CD4-positive, CD25-positive, alpha-beta regulatory T cell (primary cell): Measurements from ENCODE around the gene POLE. TPM values are rescaled to one million over a fixed set of nuclear protein-coding genes. Genes with fewer than 3 reads are reported as not detected.

Source experiments
- ATAC-seq, 2 donors: fragments of 150-1000 bp; cut with Tn5 transposase; one replicate each; pipeline ENCODE4 v1.10.0; 2021; ENCODE audit warnings: low read depth in 2 of 2, moderate number of reproducible peaks in 2 of 2, moderate library complexity in 1 of 2
- DNase-seq, 3 donors: peaks; one replicate each; pipeline versions ENCODE4 v3.0.0 to v3.0.0-alpha.2; 2012 to 2022; ENCODE audit warnings: mixed read lengths in 1 of 3
- H3K27ac ChIP-seq: one replicate; pipeline ENCODE4 v1.7.0; 2013; ENCODE audit warnings: mild to moderate bottlenecking, low read length; ENCODE audit not compliant: insufficient read depth, poor library complexity, severe bottlenecking
- H3K27me3 ChIP-seq: one replicate; pipeline ENCODE4 v1.7.0; 2013; ENCODE audit warnings: low read length; ENCODE audit not compliant: control insufficient read depth, insufficient read depth
- H3K36me3 ChIP-seq: one replicate; pipeline ENCODE4 v1.7.0; 2013; ENCODE audit warnings: mild to moderate bottlenecking, low read length, moderate library complexity; ENCODE audit not compliant: control insufficient read depth, insufficient read depth
- H3K4me1 ChIP-seq: 2 replicates; pipeline ENCODE4 v1.7.0; 2013; ENCODE audit warnings: mild to moderate bottlenecking, low read length; ENCODE audit not compliant: insufficient read depth, control insufficient read depth, poor library complexity, severe bottlenecking
- H3K4me3 ChIP-seq: one replicate; pipeline ENCODE4 v1.7.0; 2013; ENCODE audit warnings: low read depth, mild to moderate bottlenecking, low read length, moderate library complexity
- H3K9me3 ChIP-seq, 2 experiments: 1 replicate in 1 of 2; 2 replicates in 1 of 2; pipeline ENCODE4 v1.7.0; 2013; ENCODE audit warnings: low read length in 2 of 2, mild to moderate bottlenecking in 1 of 2, moderate library complexity in 1 of 2; ENCODE audit not compliant: control insufficient read depth in 2 of 2
- H3K27ac Mint-ChIP-seq, 3 donors: one replicate each; pipeline ENCODE4 v1.8.0; 2020 to 2022; ENCODE audit warnings: mild to moderate bottlenecking in 3 of 3, mixed read lengths in 3 of 3, moderate library complexity in 2 of 3
- H3K27me3 Mint-ChIP-seq: one replicate; pipeline ENCODE4 v1.8.0; 2022; ENCODE audit warnings: mild to moderate bottlenecking, mixed read lengths
- H3K36me3 Mint-ChIP-seq: one replicate; pipeline ENCODE4 v1.8.0; 2020; ENCODE audit warnings: mixed read lengths
- H3K4me1 Mint-ChIP-seq, 4 donors: one replicate each; pipeline ENCODE4 v1.8.0; 2020 to 2022; ENCODE audit warnings: mixed read lengths in 4 of 4, mild to moderate bottlenecking in 1 of 4
- H3K4me3 Mint-ChIP-seq, 4 donors: one replicate each; pipeline ENCODE4 v1.8.0; 2020 to 2022; ENCODE audit warnings: mild to moderate bottlenecking in 4 of 4, mixed read lengths in 4 of 4, moderate library complexity in 3 of 4
- H3K9me3 Mint-ChIP-seq, 7 donors: one replicate each; pipeline ENCODE4 v1.8.0; 2020 to 2022; ENCODE audit warnings: mixed read lengths in 7 of 7, mild to moderate bottlenecking in 3 of 7, moderate library complexity in 2 of 7
- polyA plus RNA-seq, 4 donors: library from polyadenylated mRNA; unstranded; fragments of 300-500 nt; fragmentation: Illumina TruSeq; gene quantifications; one replicate each; pipeline ENCODE4 v1.2.3, GENCODE V29; 2021
- total RNA-seq: library from RNA; stranded (reverse); gene quantifications from one replicate; pipeline ENCODE4 v1.2.3, GENCODE V29; 2022

POLE gene
- total and polyA plus RNA-seq, 5 donors from 2014 or later: 2.4 to 51.1 (median 3.7) TPM

- Histone ChIP-seq H3K36me3 (peaks cover 56% of the 10 kb centered on the region), H3K9me3 (no peaks in the 10 kb centered on the region), H3K4me1 (no peaks in the 10 kb centered on the region), H3K27me3 (no peaks in the 10 kb centered on the region), H3K27ac (no peak overlapping the region), H3K4me3 (no peak overlapping the region)
- H3K9me3 Mint-ChIP-seq: peaks cover 0 to 1% (median 0%) of the 10 kb centered on the region in 7 donors
- H3K4me1 Mint-ChIP-seq: no peaks in the 10 kb centered on the region
- H3K36me3 Mint-ChIP-seq: peaks cover 66% of the 10 kb centered on the region
- peak overlapping the region; percentile 1 to 62 (median 12) for H3K27ac Mint-ChIP-seq
- no peak overlapping the region for H3K4me3 Mint-ChIP-seq
- no peaks in the 10 kb centered on the region for H3K27me3 Mint-ChIP-seq
- ATAC-seq: no peak
- no peak for DNase-seq
Measured at GRCh38 chr12:132635076-132635955, 51.8 kb downstream of the POLE start.

DNA sequence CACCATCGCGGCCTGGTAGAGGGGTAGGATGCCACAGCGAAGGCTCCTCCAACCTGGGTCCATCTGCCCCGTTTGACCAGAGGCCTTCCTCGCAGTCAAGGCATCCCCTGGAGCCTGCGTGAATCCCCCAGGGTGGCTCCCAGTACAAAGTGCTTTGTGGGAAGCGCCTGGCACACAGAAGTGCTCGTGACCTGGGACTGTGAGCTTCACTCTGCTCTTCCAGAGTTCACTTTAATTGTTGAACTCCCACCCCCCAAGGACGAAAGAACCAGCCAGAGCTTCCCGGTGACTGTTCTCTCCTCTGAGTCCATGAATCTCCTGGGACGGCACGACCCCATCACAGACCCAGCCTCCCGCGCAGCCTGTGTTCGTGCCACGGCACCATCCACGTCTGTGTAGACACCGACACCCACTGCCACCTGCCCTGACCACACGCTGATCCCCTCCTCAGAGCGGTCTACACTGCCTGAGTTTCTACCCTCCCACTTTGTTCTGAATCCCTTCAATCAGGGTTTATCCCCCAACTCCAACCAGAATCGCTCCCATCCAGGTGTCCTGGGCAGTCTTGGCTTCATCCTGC lies 52.6 kb downstream of the POLE start:
- H3K4me3 ChIP-seq: no peak overlapping the region
- Mint-ChIP-seq H3K27ac (peak overlapping the region in 1 of 3 donors; percentile 25), H3K27me3 (no peaks in the 10 kb centered on the region), H3K9me3 (peaks cover 0 to 1% (median 0%) of the 10 kb centered on the region in 7 donors), H3K4me3 (no peak overlapping the region), H3K36me3 (peaks cover 71% of the 10 kb centered on the region), H3K4me1 (no peaks in the 10 kb centered on the region)
- no peaks in the 10 kb centered on the region for H3K9me3 ChIP-seq
- DNase-seq: no peak
- no peak overlapping the region for H3K27ac ChIP-seq
- H3K27me3 ChIP-seq: no peaks in the 10 kb centered on the region
- H3K4me1 ChIP-seq: no peaks in the 10 kb centered on the region
- peaks cover 65% of the 10 kb centered on the region for H3K36me3 ChIP-seq
- no peak for ATAC-seq

DNA sequence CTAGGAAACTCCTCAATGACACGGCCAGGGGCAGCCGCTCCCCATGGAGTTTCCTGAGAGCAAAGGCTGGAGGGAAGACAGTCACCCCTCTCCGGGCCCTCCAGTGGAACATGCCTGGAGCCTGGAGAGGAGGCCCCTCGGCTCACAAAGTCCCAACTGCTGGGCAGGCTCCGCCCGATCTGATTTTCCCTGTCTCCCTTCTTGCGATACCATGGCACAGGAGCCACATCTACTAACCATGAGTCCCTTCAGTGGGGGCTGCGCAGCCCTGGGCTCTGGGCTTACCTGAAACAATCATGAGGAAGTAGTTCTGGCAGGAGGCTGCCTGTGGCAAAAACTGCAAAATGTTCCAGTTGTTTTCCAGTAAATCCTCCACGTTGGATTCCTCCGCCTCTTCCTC lies 53.2 kb downstream of the POLE start:
- peaks cover 71% of the 10 kb centered on the region for H3K36me3 Mint-ChIP-seq
- peaks cover 0 to 1% (median 0%) of the 10 kb centered on the region in 7 donors for H3K9me3 Mint-ChIP-seq
- no peaks in the 10 kb centered on the region for H3K9me3 ChIP-seq
- no peaks in the 10 kb centered on the region for H3K4me1 ChIP-seq
- DNase-seq (no peak), ATAC-seq (no peak)
- no peaks in the 10 kb centered on the region for H3K27me3 ChIP-seq
- peaks cover 68% of the 10 kb centered on the region for H3K36me3 ChIP-seq
- H3K4me3 Mint-ChIP-seq: no peak overlapping the region
- no peak overlapping the region for H3K27ac ChIP-seq
- peak overlapping the region in 1 of 3 donors; percentile 25 for H3K27ac Mint-ChIP-seq
- H3K4me1 Mint-ChIP-seq: no peaks in the 10 kb centered on the region
- no peaks in the 10 kb centered on the region for H3K27me3 Mint-ChIP-seq
- H3K4me3 ChIP-seq: no peak overlapping the region

GRCh38 chr12:132633398-132633797 lies 53.7 kb downstream of the POLE start:
- H3K4me1 Mint-ChIP-seq: peaks cover 0 to 2% (median 0%) of the 10 kb centered on the region in 4 donors
- H3K4me3 Mint-ChIP-seq: no peak overlapping the region
- Histone ChIP-seq H3K27me3 (no peaks in the 10 kb centered on the region), H3K36me3 (peaks cover 64% of the 10 kb centered on the region), H3K4me3 (no peak overlapping the region), H3K4me1 (no peaks in the 10 kb centered on the region), H3K9me3 (no peaks in the 10 kb centered on the region), H3K27ac (no peak overlapping the region)
- no peak for ATAC-seq
- H3K27ac Mint-ChIP-seq: peak overlapping the region in 1 of 3 donors; percentile 69
- no peaks in the 10 kb centered on the region for H3K27me3 Mint-ChIP-seq
- no peak for DNase-seq
- peaks cover 0 to 1% (median 0%) of the 10 kb centered on the region in 7 donors for H3K9me3 Mint-ChIP-seq
- H3K36me3 Mint-ChIP-seq: peaks cover 68% of the 10 kb centered on the region

DNA sequence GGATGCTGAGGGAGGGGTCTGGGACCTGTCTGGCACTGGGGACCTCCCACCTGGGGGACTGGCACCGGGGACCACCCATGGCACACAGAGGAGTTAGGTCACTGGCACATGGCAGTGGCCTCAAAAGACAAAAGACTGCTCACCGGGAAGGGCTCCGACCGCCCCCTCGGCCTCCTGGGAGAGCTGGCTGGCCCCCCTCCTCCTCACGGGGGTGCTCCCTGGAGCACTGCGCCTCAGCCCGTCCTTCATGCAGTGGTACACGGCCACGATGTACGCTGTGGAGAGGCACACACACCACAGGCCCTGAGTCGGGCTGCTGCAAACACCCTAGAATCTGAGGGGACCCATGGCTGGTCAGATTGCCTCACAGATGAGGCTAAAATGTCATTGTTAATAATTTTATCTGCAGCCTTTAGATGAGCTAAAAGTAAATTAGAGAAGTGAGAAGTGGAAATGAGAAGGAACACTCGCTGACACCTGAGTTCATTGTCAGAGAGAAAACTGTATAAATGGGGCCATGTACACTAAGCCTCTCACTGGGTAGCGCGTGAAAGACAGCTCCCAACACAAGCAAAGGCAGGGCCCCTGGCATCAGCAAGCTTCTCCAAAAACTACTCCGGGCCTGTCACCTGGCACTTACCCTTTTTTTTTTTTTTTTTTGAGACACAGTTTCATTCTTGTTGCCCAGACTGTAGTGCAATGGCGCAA lies 54.5 kb downstream of the POLE start:
- DNase-seq: no peak
- no peak overlapping the region for H3K4me3 Mint-ChIP-seq
- H3K4me3 ChIP-seq: no peak overlapping the region
- H3K9me3 Mint-ChIP-seq: peaks cover 0 to 1% (median 0%) of the 10 kb centered on the region in 7 donors
- ATAC-seq: no peak
- no peaks in the 10 kb centered on the region for H3K27me3 Mint-ChIP-seq
- H3K9me3 ChIP-seq: no peaks in the 10 kb centered on the region
- no peaks in the 10 kb centered on the region for H3K4me1 ChIP-seq
- peaks cover 62% of the 10 kb centered on the region for H3K36me3 Mint-ChIP-seq
- no peak overlapping the region for H3K27ac Mint-ChIP-seq
- no peak overlapping the region for H3K27ac ChIP-seq
- peaks cover 0 to 2% (median 0%) of the 10 kb centered on the region in 4 donors for H3K4me1 Mint-ChIP-seq
- H3K27me3 ChIP-seq: no peaks in the 10 kb centered on the region
- peaks cover 57% of the 10 kb centered on the region for H3K36me3 ChIP-seq

DNA sequence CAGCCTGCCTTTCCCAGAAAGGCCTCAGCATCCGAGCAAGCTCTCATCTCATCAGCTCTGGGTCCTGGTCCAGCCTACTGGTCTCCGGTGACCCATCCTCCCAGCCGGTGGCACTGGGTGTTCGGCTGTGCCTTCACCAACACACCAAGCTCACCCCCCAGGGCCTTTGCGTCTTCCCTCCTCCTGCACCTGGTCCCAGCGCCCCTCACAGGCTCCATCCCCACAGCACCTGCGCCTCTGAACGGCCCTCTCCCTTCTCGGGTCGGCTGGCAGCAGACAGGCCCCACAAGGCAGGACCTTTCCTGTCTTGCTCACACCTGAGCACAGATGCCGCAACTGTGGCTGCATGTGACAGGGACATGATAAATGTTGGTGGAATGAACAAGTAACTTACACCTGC lies 55.5 kb downstream of the POLE start:
- Mint-ChIP-seq H3K4me3 (no peak overlapping the region), H3K4me1 (peaks cover 0 to 2% (median 0%) of the 10 kb centered on the region in 4 donors), H3K9me3 (peaks cover 0 to 1% (median 0%) of the 10 kb centered on the region in 7 donors), H3K27me3 (no peaks in the 10 kb centered on the region), H3K36me3 (peaks cover 52% of the 10 kb centered on the region), H3K27ac (no peak overlapping the region)
- Histone ChIP-seq H3K4me3 (no peak overlapping the region), H3K27ac (no peak overlapping the region), H3K36me3 (peaks cover 47% of the 10 kb centered on the region), H3K4me1 (no peaks in the 10 kb centered on the region), H3K9me3 (no peaks in the 10 kb centered on the region), H3K27me3 (no peaks in the 10 kb centered on the region)
- ATAC-seq (no peak), DNase-seq (no peak)

DNA sequence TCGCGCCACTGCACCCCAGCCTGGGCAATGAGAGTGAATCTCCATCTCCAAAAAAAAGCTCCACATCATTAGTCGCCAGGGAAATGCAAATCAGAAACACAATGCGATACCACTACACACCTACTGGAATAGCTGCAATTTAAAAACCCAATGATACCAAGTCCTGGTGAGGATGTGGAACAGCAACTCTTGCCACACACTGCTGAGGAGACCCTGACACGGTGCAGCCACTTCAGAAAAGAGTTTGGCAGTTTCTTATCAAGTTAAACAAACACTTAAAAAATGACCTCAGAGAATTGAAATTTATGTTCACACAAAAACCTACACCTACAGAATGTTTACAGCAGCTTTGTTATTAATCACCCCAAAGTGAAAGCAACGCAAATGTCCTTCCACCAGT lies 56.5 kb downstream of the POLE start:
- no peaks in the 10 kb centered on the region for H3K27me3 ChIP-seq
- peaks cover 43% of the 10 kb centered on the region for H3K36me3 ChIP-seq
- Mint-ChIP-seq H3K4me1 (peaks cover 0 to 2% (median 0%) of the 10 kb centered on the region in 4 donors), H3K9me3 (peaks cover 0 to 1% (median 0%) of the 10 kb centered on the region in 7 donors), H3K27ac (no peak overlapping the region), H3K27me3 (no peaks in the 10 kb centered on the region), H3K36me3 (peaks cover 44% of the 10 kb centered on the region), H3K4me3 (no peak overlapping the region)
- no peak overlapping the region for H3K4me3 ChIP-seq
- H3K4me1 ChIP-seq: no peaks in the 10 kb centered on the region
- no peaks in the 10 kb centered on the region for H3K9me3 ChIP-seq
- DNase-seq (no peak), ATAC-seq (no peak)
- H3K27ac ChIP-seq: no peak overlapping the region
